Astrocyte (in vitro differentiated cells and primary cell): ENCODE measurements around the gene DTX2.
"Not testable (repeated sequence)": the region's sequence is repeated elsewhere in the genome, so short reads cannot be mapped to it uniquely, and the experiment has no call there.

Experiments
- EZH2 ChIP-seq: IDR thresholded peaks from 2 replicates; pipeline ENCODE4 v1.6.1; 2012; ENCODE audit warnings: mild to moderate bottlenecking, low read length, inconsistent platforms; ENCODE audit not compliant: insufficient read depth
- TF ChIP-seq, protein P1 (sequence below): IDR thresholded peaks from 2 replicates; pipeline ENCODE4 v1.5.1; 2011; ENCODE audit warnings: low read depth, mild to moderate bottlenecking, inconsistent platforms, low read length, moderate library complexity; ENCODE audit not compliant: insufficient read depth

GRCh38 chr7:76479628-76480027 is 18.1 kb downstream of the DTX2 start:
- TF ChIP-seq, protein P1, sequence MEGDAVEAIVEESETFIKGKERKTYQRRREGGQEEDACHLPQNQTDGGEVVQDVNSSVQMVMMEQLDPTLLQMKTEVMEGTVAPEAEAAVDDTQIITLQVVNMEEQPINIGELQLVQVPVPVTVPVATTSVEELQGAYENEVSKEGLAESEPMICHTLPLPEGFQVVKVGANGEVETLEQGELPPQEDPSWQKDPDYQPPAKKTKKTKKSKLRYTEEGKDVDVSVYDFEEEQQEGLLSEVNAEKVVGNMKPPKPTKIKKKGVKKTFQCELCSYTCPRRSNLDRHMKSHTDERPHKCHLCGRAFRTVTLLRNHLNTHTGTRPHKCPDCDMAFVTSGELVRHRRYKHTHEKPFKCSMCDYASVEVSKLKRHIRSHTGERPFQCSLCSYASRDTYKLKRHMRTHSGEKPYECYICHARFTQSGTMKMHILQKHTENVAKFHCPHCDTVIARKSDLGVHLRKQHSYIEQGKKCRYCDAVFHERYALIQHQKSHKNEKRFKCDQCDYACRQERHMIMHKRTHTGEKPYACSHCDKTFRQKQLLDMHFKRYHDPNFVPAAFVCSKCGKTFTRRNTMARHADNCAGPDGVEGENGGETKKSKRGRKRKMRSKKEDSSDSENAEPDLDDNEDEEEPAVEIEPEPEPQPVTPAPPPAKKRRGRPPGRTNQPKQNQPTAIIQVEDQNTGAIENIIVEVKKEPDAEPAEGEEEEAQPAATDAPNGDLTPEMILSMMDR: not testable (repeated sequence)
- TF ChIP-seq EZH2: not testable (repeated sequence)
